ENCODE measurements around the gene HMCN2.

The HMCN2 gene

DNA sequence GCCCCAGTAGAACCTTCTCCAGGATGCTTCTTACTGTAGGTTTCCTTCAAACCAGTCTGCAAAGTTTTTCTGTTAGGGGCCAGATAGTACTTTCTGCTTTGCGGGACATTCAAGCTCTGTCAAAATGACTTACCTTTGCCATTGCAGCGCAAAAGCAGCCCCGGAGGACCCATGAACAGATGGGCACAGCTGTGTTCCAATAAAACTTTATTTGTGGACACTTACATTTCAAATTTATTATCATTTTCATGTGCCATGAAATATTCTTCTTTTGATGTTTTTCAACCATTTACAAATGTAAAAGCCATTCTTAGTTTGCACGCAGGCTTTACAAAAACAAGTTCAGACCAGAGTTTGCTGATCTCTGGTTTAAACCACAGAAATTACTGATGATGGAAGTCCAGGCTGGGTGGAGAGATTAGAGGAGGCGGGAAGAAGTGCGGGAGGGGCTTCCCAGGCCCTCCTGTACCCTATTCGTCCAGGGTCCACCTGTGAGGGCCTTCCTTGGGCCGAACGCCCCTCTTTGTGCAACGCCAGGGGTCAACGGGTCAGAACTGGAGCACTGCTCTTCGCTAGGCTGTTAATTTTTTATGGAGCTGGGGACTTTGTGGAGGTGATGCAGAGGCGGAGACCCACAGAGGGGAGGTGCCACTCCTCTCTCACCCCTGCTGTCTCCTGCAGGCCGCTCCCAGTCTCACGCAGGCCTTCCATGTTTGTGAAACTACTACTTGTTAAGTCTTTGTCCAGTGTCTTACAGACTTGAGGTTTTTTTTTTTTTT is 171.6 kb downstream of the HMCN2 start:
- H3K4me3 ChIP-seq (ENCODE audit: low read length in 2 of 2): no peak overlapping the region
- peaks cover 14% of the 10 kb centered on the region for H3K4me1 ChIP-seq (ENCODE audit: control insufficient read depth, insufficient read depth, low read length)
- peaks cover 0 to 2% of the 10 kb centered on the region in 2 donors for H3K9me3 ChIP-seq (ENCODE audit: control insufficient read depth in 2 of 2, low read length in 2 of 2)
- H3K27ac ChIP-seq (ENCODE audit: low read length): no peak overlapping the region
- no peak overlapping the region for H3K9ac ChIP-seq (ENCODE audit: low read length in 2 of 2)
- H3K36me3 ChIP-seq (ENCODE audit: control insufficient read depth in 2 of 2, insufficient read depth in 2 of 2, low read length in 2 of 2): no peaks in the 10 kb centered on the region
- H3K27me3 ChIP-seq (ENCODE audit: control insufficient read depth in 1 of 2, insufficient read depth in 2 of 2, low read length in 2 of 2): peaks cover 0 to 9% of the 10 kb centered on the region in 2 donors

DNA sequence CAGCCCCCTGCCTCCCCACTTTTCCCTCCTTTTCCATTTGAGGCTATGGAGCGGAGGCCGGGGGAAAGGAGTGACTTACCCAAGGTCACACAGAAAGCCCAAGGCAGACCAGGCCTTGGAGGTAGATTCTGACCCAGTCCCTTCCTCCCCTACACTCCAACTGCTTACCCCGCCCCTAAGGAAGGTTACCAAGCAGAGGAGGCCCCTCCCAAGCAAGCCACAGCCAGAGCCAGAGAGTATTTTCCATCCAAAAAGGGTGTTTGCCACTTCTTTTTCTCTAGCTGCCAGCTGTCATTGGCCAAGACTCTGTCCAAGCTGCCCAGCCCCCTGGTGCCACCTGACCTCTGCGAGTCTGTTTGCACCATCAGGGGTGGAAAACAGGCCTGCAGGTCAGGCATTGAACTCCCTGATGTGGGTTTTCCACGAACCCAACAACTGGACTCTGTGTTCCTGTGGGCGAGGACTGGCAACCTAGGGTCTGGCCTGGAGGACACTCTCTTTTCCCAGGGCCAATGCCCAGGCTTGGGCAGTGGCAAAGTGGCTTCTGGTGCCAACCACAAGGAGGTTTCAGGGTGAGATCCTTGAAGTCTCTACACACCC is 172.9 kb downstream of the HMCN2 start:
- no peak overlapping the region for H3K9ac ChIP-seq (ENCODE audit: low read length in 2 of 2)
- peaks cover 0 to 2% of the 10 kb centered on the region in 2 donors for H3K9me3 ChIP-seq (ENCODE audit: control insufficient read depth in 2 of 2, low read length in 2 of 2)
- peaks cover 0 to 9% of the 10 kb centered on the region in 2 donors for H3K27me3 ChIP-seq (ENCODE audit: control insufficient read depth in 1 of 2, insufficient read depth in 2 of 2, low read length in 2 of 2)

GRCh38 chr9:130441031-130441430 is 175.5 kb downstream of the HMCN2 start:
- Histone ChIP-seq H3K27me3 (ENCODE audit: control insufficient read depth in 1 of 2, insufficient read depth in 2 of 2, low read length in 2 of 2) (peaks cover 0 to 8% of the 10 kb centered on the region in 2 donors), H3K36me3 (ENCODE audit: control insufficient read depth in 2 of 2, insufficient read depth in 2 of 2, low read length in 2 of 2) (no peaks in the 10 kb centered on the region), H3K27ac (ENCODE audit: low read length) (no peak overlapping the region), H3K4me1 (ENCODE audit: control insufficient read depth, insufficient read depth, low read length) (peaks cover 16% of the 10 kb centered on the region), H3K4me3 (ENCODE audit: low read length in 2 of 2) (no peak overlapping the region), H3K9ac (ENCODE audit: low read length in 2 of 2) (no peak overlapping the region), H3K9me3 (ENCODE audit: control insufficient read depth in 2 of 2, low read length in 2 of 2) (peaks cover 0 to 2% of the 10 kb centered on the region in 2 donors)

More for the DNA sequence above, 172.9 kb downstream of the HMCN2 start:
- Histone ChIP-seq H3K4me1 (ENCODE audit: control insufficient read depth, insufficient read depth, low read length) (peaks cover 4% of the 10 kb centered on the region), H3K27ac (ENCODE audit: low read length) (no peak overlapping the region), H3K4me3 (ENCODE audit: low read length in 2 of 2) (no peak overlapping the region), H3K36me3 (ENCODE audit: control insufficient read depth in 2 of 2, insufficient read depth in 2 of 2, low read length in 2 of 2) (no peaks in the 10 kb centered on the region)

- Histone ChIP-seq H3K4me3 (ENCODE audit: low read length in 2 of 2) (no peak overlapping the region), H3K9me3 (ENCODE audit: control insufficient read depth in 2 of 2, low read length in 2 of 2) (peaks cover 0 to 2% of the 10 kb centered on the region in 2 donors), H3K27ac (ENCODE audit: low read length) (no peak overlapping the region), H3K4me1 (ENCODE audit: control insufficient read depth, insufficient read depth, low read length) (peaks cover 35% of the 10 kb centered on the region), H3K36me3 (ENCODE audit: control insufficient read depth in 2 of 2, insufficient read depth in 2 of 2, low read length in 2 of 2) (no peaks in the 10 kb centered on the region), H3K27me3 (ENCODE audit: control insufficient read depth in 1 of 2, insufficient read depth in 2 of 2, low read length in 2 of 2) (no peaks in the 10 kb centered on the region), H3K9ac (ENCODE audit: low read length in 2 of 2) (no peak overlapping the region)
Measured at GRCh38 chr9:130442746-130443455, 177.3 kb downstream of the HMCN2 start.

DNA sequence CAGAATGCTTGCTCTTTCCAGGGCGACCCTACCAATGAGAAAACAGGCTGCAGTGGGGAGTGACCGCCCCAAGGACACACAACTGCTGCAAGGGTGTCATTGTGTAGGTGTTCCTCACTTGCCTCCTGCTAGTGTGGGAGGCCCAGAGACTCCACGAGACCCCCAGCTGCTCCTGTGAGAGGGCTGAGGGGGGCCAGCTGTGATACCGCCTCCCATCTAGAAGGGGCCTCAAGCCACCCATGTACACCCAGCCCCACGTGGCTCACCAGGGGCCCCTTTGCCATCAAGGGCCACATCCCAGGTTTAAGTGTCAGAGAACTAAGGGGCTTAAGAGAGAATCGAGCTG is 177.9 kb downstream of the HMCN2 start:
- Histone ChIP-seq H3K27me3 (ENCODE audit: control insufficient read depth in 1 of 2, insufficient read depth in 2 of 2, low read length in 2 of 2) (no peaks in the 10 kb centered on the region), H3K9me3 (ENCODE audit: control insufficient read depth in 2 of 2, low read length in 2 of 2) (peaks cover 0 to 2% of the 10 kb centered on the region in 2 donors), H3K27ac (ENCODE audit: low read length) (no peak overlapping the region), H3K9ac (ENCODE audit: low read length in 2 of 2) (no peak overlapping the region), H3K4me3 (ENCODE audit: low read length in 2 of 2) (no peak overlapping the region), H3K4me1 (ENCODE audit: control insufficient read depth, insufficient read depth, low read length) (peaks cover 38% of the 10 kb centered on the region), H3K36me3 (ENCODE audit: control insufficient read depth in 2 of 2, insufficient read depth in 2 of 2, low read length in 2 of 2) (no peaks in the 10 kb centered on the region)

DNA sequence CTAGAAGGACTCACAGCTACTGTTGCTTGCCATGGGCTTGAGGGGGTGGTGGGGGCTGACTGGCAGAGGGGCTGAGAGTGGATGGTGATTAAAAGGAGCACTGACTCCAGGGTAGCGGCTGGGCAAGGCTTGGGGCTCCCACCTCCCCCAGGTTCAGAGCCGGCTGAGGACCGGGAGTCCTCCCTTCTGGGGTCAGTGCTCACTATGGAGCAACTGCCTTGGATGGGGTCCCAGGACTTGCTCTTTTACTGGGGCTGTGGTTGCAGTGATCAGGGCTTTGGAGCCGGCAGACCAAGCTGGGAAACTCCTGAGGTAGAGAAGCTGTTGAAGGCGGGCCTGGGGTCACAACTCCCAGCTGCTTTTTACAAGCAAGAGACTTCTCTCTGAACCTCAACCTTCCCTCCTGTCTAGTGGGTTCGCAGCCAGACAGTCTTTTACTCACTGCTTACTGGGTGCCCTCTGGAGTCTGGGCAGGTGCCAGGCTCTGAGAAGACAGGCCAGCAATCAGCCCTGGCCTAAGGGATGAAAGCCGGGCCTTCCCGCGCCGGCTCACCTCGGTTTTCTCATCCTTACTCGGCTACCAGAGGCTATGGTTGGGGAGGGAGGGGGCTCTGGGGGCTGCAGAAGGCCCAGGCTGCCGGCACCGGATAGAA is 178.4 kb downstream of the HMCN2 start:
- H3K9ac ChIP-seq (ENCODE audit: low read length in 2 of 2): peak overlapping the region in 1 of 2 donors; percentile 68
- H3K27ac ChIP-seq (ENCODE audit: low read length): no peak overlapping the region
- H3K9me3 ChIP-seq (ENCODE audit: control insufficient read depth in 2 of 2, low read length in 2 of 2): peaks cover 0 to 2% of the 10 kb centered on the region in 2 donors
- peaks cover 38% of the 10 kb centered on the region for H3K4me1 ChIP-seq (ENCODE audit: control insufficient read depth, insufficient read depth, low read length)
- H3K27me3 ChIP-seq (ENCODE audit: control insufficient read depth in 1 of 2, insufficient read depth in 2 of 2, low read length in 2 of 2): no peaks in the 10 kb centered on the region
- H3K4me3 ChIP-seq (ENCODE audit: low read length in 2 of 2): peak overlapping the region; percentile 71 to 75
- no peaks in the 10 kb centered on the region for H3K36me3 ChIP-seq (ENCODE audit: control insufficient read depth in 2 of 2, insufficient read depth in 2 of 2, low read length in 2 of 2)

DNA sequence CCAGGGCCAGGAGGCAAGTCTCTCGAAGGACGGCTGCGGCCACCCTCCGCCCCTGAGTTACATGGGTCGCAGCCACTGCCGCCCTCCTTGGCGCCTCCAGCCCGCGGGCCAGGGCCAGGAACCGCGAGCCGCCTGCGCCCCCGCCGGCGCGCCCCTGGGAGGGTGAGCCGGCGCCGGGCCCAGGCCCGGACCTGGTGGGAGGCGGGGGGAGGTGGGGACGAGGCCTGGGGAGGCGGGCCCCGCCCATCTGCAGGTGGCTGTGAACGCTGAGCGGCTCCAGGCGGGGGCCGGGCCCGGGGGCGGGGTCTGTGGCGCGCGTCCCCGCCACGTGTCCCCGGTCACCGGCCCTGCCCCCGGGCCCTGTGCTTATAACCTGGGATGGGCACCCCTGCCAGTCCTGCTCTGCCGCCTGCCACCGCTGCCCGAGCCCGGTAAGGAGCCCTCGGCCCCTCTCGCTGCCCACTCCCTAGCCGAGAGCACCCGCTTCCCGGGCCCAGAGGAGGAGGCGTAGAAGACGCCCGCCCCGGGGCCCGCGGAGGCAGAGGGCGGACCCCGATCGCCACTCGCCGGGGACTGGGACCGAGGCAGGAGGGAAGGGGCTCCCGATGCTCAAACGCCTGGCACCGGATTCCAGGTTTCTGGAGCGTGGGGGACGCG is 179.1 kb downstream of the HMCN2 start, which contains the start of gene ASS1:
Gene ASS1, plus strand, starts transcription at position 397 of the 657 bp plus-strand sequence. CDS start 7,268 bp downstream, outside the sequence.
- Histone ChIP-seq H3K9ac (ENCODE audit: low read length in 2 of 2) (peak within 1 kb of the TSS; percentile 68 to 69), H3K4me1 (ENCODE audit: control insufficient read depth, insufficient read depth, low read length) (peaks cover 38% of the 10 kb centered on the region), H3K27ac (ENCODE audit: low read length) (peak within 1 kb of the TSS; percentile 84), H3K9me3 (ENCODE audit: control insufficient read depth in 2 of 2, low read length in 2 of 2) (peaks cover 0 to 2% of the 10 kb centered on the region in 2 donors), H3K36me3 (ENCODE audit: control insufficient read depth in 2 of 2, insufficient read depth in 2 of 2, low read length in 2 of 2) (no peaks in the 10 kb centered on the region), H3K27me3 (ENCODE audit: control insufficient read depth in 1 of 2, insufficient read depth in 2 of 2, low read length in 2 of 2) (no peaks in the 10 kb centered on the region), H3K4me3 (ENCODE audit: low read length in 2 of 2) (peak within 1 kb of the TSS; percentile 71 to 75)

GRCh38 chr9:130445268-130445983 is 179.9 kb downstream of the HMCN2 start:
- peak overlapping the region; percentile 68 to 69 for H3K9ac ChIP-seq (ENCODE audit: low read length in 2 of 2)
- H3K4me1 ChIP-seq (ENCODE audit: control insufficient read depth, insufficient read depth, low read length): peaks cover 42% of the 10 kb centered on the region
- peaks cover 0 to 2% of the 10 kb centered on the region in 2 donors for H3K9me3 ChIP-seq (ENCODE audit: control insufficient read depth in 2 of 2, low read length in 2 of 2)
- H3K4me3 ChIP-seq (ENCODE audit: low read length in 2 of 2): peak overlapping the region; percentile 71 to 75
- H3K27me3 ChIP-seq (ENCODE audit: control insufficient read depth in 1 of 2, insufficient read depth in 2 of 2, low read length in 2 of 2): no peaks in the 10 kb centered on the region
- H3K27ac ChIP-seq (ENCODE audit: low read length): peak overlapping the region; percentile 84
- H3K36me3 ChIP-seq (ENCODE audit: control insufficient read depth in 2 of 2, insufficient read depth in 2 of 2, low read length in 2 of 2): no peaks in the 10 kb centered on the region

GRCh38 chr9:130446101-130446861 is 180.7 kb downstream of the HMCN2 start:
- no peaks in the 10 kb centered on the region for H3K9me3 ChIP-seq (ENCODE audit: control insufficient read depth in 2 of 2, low read length in 2 of 2)
- H3K27ac ChIP-seq (ENCODE audit: low read length): peak overlapping the region; percentile 84
- no peaks in the 10 kb centered on the region for H3K36me3 ChIP-seq (ENCODE audit: control insufficient read depth in 2 of 2, insufficient read depth in 2 of 2, low read length in 2 of 2)
- peaks cover 50% of the 10 kb centered on the region for H3K4me1 ChIP-seq (ENCODE audit: control insufficient read depth, insufficient read depth, low read length)
- no peaks in the 10 kb centered on the region for H3K27me3 ChIP-seq (ENCODE audit: control insufficient read depth in 1 of 2, insufficient read depth in 2 of 2, low read length in 2 of 2)
- H3K9ac ChIP-seq (ENCODE audit: low read length in 2 of 2): peak overlapping the region; percentile 68 to 69
- H3K4me3 ChIP-seq (ENCODE audit: low read length in 2 of 2): peak overlapping the region in 1 of 2 donors; percentile 75
